MCF 10A (cell line): Measurements from ENCODE around the gene CD96. TPM values are rescaled to one million over a fixed set of nuclear protein-coding genes. Genes with fewer than 3 reads are reported as not detected.

Experiments used
- BruUV-seq: library from RNA; stranded (reverse); fragments of 400-500 nt; replicated peaks from 2 replicates; lab custom pipeline; 2021; lab: Mats Ljungman, UMichigan
- CTCF ChIA-PET: fragments of 300-600 bp; sonication (Branson Sonifier 250); formaldehyde crosslinking; extraction: SDS; loops from one replicate; lab custom pipeline; 2021; ENCODE audit warnings: antibody characterized with exemption, inconsistent platforms; lab: Yijun Ruan, JAX
- POLR2A ChIA-PET: fragments of 300-600, 350-650 bp; sonication (Branson Sonifier 250); formaldehyde crosslinking; extraction: SDS; loops from one replicate; lab custom pipeline; 2020; ENCODE audit warnings: antibody characterized with exemption, inconsistent platforms; lab: Yijun Ruan, JAX
- DNase-seq: peaks from one replicate; pipeline ENCODE4 v3.0.0-alpha.2; 2018; ENCODE audit not compliant: unreplicated experiment
- H3K27ac Mint-ChIP-seq: one replicate; pipeline ENCODE4 v1.8.0; 2022; ENCODE audit warnings: mild to moderate bottlenecking, low read depth, mixed read lengths; ENCODE audit not compliant: unreplicated experiment
- H3K27me3 Mint-ChIP-seq: one replicate; pipeline ENCODE4 v1.8.0; 2022; ENCODE audit warnings: mixed read lengths; ENCODE audit not compliant: insufficient read depth, unreplicated experiment
- H3K36me3 Mint-ChIP-seq: one replicate; pipeline ENCODE4 v1.8.0; 2022; ENCODE audit warnings: mild to moderate bottlenecking, moderate library complexity, mixed read lengths; ENCODE audit not compliant: insufficient read depth, unreplicated experiment
- H3K4me1 Mint-ChIP-seq: one replicate; pipeline ENCODE4 v1.8.0; 2022; ENCODE audit warnings: mixed read lengths; ENCODE audit not compliant: insufficient read depth, unreplicated experiment
- H3K4me3 Mint-ChIP-seq: one replicate; pipeline ENCODE4 v1.8.0; 2022; ENCODE audit warnings: mild to moderate bottlenecking, moderate library complexity, mixed read lengths; ENCODE audit not compliant: unreplicated experiment
- H3K9me3 Mint-ChIP-seq: one replicate; pipeline ENCODE4 v1.8.0; 2022; ENCODE audit warnings: mixed read lengths; ENCODE audit not compliant: unreplicated experiment
- CTCF ChIP-seq: fragments of 200-600 bp; IDR thresholded peaks from one replicate; pipeline ENCODE4 v1.8.0; 2022; ENCODE audit warnings: antibody characterized with exemption, mild to moderate bottlenecking; ENCODE audit not compliant: unreplicated experiment
- intact Hi-C: fragments of 100-400 bp; cut with micrococcal nuclease; formaldehyde crosslinking; loops from 2 replicates; pipeline ENCODE4 v1.14.1; 2022
- total RNA-seq: library from RNA; stranded (reverse); gene quantifications from 2 replicates; pipeline ENCODE4 v1.2.3, GENCODE V29; 2022

CD96 gene
- total RNA-seq, 1 experiment from 2014 or later, result 0.09 TPM

GRCh38 chr3:111684640-111685039 is 142.6 kb downstream of the CD96 start:
- DNase-seq, result no peak
- Mint-ChIP-seq H3K27me3 (no peaks in the 10 kb centered on the region), H3K36me3 (no peaks in the 10 kb centered on the region), H3K4me3 (no peak overlapping the region), H3K9me3 (no peaks in the 10 kb centered on the region), H3K4me1 (peaks cover 10% of the 10 kb centered on the region), H3K27ac (no peak overlapping the region)
- ChIA-PET CTCF (interaction anchor here (0.6 to 10.7 kb wide), 5 partner anchors 9 to 874 kb away, joined by 3 to 193 read pairs (median 6); no protein-coding TSS in a partner anchor), POLR2A (interaction anchor here (1.4 kb wide), 1 partner anchor 15 kb away, joined by 4 read pairs; no protein-coding TSS in a partner anchor)
- BruUV-seq, result no TSS peak
- no peak for TF ChIP-seq CTCF
- intact Hi-C loops, result no loop called here

GRCh38 chr3:111688190-111688800 is 146.3 kb downstream of the CD96 start:
- H3K27me3 Mint-ChIP-seq, result no peaks in the 10 kb centered on the region
- H3K9me3 Mint-ChIP-seq, result no peaks in the 10 kb centered on the region
- DNase-seq, result no peak
- no peak overlapping the region for H3K4me3 Mint-ChIP-seq
- CTCF ChIA-PET, result interaction anchor here (0.6 to 10.7 kb wide), 7 partner anchors 8 to 110 kb away, joined by 3 to 193 read pairs (median 4); no protein-coding TSS in a partner anchor
- no peaks in the 10 kb centered on the region for H3K4me1 Mint-ChIP-seq
- TF ChIP-seq CTCF, result no peak
- no peak overlapping the region for H3K27ac Mint-ChIP-seq
- H3K36me3 Mint-ChIP-seq, result no peaks in the 10 kb centered on the region
- POLR2A ChIA-PET, result interaction anchor here (0.8 to 1.6 kb wide), 5 partner anchors 10 to 110 kb away, joined by 3 to 5 read pairs (median 4); partner anchors contain the start of gene ZBED2
- BruUV-seq, result no TSS peak
- intact Hi-C loops, result no loop called here

GRCh38 chr3:111690242-111690641 is 148.2 kb downstream of the CD96 start:
- intact Hi-C loops, result no loop called here
- ChIA-PET CTCF (interaction anchor here (0.7 to 10.7 kb wide), 15 partner anchors 9 to 321 kb away, joined by 3 to 193 read pairs (median 9); no protein-coding TSS in a partner anchor), POLR2A (interaction anchor here (0.7 to 1.8 kb wide), 6 partner anchors 8 to 117 kb away, joined by 3 to 11 read pairs (median 5); no protein-coding TSS in a partner anchor)
- no peak for TF ChIP-seq CTCF
- H3K27me3 Mint-ChIP-seq, result no peaks in the 10 kb centered on the region
- no peak overlapping the region for H3K27ac Mint-ChIP-seq
- no peak overlapping the region for H3K4me3 Mint-ChIP-seq
- no peaks in the 10 kb centered on the region for H3K9me3 Mint-ChIP-seq
- H3K4me1 Mint-ChIP-seq, result peaks cover 1% of the 10 kb centered on the region
- no peaks in the 10 kb centered on the region for H3K36me3 Mint-ChIP-seq
- no TSS peak for BruUV-seq
- no peak for DNase-seq

GRCh38 chr3:111691293-111691909 is 149.4 kb downstream of the CD96 start:
- CTCF ChIA-PET, result interaction anchor here (0.5 to 10.7 kb wide), 26 partner anchors 8 to 276 kb away, joined by 3 to 193 read pairs (median 7); no protein-coding TSS in a partner anchor
- no peak overlapping the region for H3K27ac Mint-ChIP-seq
- intact Hi-C loops, result loop anchor here (1.0 kb wide), 2 partner anchors 22 to 113 kb away; no protein-coding TSS in a partner anchor
- DNase-seq, result peak; percentile 51
- BruUV-seq, result no TSS peak
- peaks cover 6% of the 10 kb centered on the region for H3K4me1 Mint-ChIP-seq
- no peaks in the 10 kb centered on the region for H3K27me3 Mint-ChIP-seq
- no peaks in the 10 kb centered on the region for H3K9me3 Mint-ChIP-seq
- H3K4me3 Mint-ChIP-seq, result no peak overlapping the region
- POLR2A ChIA-PET, result interaction anchor here (0.6 to 1.8 kb wide), 7 partner anchors 10 to 169 kb away, joined by 3 to 11 read pairs (median 4); no protein-coding TSS in a partner anchor
- peak; percentile 55 for TF ChIP-seq CTCF
- H3K36me3 Mint-ChIP-seq, result no peaks in the 10 kb centered on the region
